HG02870 (cell line): ENCODE results near the gene MAP3K14.

Experiments
- ATAC-seq: cut with Tn5 transposase; IDR thresholded peaks from one replicate; pipeline ENCODE4 v1.9.1; 2021; ENCODE audit warnings: mild to moderate bottlenecking, moderate library complexity; ENCODE audit not compliant: unreplicated experiment

The MAP3K14 gene

DNA sequence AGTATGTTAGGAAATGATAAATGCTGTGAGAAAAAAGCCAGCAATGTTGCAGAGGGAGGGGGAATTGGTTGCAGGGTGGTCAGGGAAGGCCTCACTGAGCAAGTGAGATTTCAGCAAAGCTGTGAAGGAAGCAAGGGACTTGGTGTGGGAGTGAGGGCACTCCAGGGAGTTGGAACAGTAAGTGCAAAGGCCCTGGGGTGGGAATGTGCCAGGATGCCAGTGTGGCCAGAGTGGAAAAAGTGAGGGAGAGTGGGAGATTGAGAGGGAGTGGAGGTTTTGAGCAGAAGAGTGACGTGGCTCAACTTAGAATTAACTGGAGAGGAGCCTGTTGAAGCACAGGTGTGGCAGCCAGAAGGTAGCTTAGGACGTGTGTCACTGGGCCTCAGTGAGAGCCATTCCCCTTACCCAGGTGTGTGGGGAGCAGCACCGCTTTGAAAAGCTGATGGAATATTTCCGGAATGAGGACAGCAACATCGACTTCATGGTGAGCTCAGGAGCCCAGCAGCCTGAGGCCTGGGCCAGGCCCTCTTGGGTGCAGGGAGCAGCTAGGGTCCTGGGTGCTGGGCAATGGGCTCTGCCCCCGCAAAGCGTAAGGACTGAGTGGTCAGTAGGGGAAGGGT is 78.6 kb downstream of the MAP3K14 start:
- ATAC-seq = no peak

DNA sequence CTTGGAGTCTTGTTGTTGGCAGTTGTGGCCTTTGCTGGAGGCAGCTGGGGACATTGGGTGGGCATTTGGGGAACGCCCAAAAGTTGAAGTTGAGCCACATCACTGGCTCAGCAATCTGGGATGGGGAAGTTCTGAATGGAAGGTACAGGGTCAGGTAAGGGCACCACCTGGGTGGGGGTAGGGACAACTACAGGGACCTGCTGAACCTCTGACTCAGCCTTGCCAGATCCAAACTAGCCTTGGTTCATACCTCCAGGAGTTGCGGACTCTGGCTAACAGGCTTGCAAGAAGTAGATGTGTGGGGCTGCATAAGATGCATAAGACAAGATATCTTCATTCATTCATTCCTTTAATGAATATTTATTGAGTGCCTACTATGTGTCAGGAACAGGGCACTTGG is 79.1 kb downstream of the MAP3K14 start:
- ATAC-seq = no peak

DNA sequence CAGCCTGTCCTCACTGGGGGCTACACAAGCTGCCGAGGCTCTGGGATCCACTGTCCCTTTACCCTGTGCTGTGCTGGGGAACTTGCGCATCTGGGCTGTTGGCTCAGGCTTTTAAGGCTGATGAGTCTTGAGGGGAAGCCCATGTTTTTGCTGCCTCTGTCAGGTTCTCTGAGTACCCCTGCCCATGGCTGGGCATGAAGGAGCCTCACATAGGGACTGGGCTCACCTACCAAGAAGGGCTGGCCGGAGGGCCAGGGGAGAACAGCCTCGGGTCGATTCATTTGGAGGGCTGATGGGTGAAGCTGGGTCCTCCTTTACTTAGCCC is 80.6 kb downstream of the MAP3K14 start:
- ATAC-seq = no peak

DNA sequence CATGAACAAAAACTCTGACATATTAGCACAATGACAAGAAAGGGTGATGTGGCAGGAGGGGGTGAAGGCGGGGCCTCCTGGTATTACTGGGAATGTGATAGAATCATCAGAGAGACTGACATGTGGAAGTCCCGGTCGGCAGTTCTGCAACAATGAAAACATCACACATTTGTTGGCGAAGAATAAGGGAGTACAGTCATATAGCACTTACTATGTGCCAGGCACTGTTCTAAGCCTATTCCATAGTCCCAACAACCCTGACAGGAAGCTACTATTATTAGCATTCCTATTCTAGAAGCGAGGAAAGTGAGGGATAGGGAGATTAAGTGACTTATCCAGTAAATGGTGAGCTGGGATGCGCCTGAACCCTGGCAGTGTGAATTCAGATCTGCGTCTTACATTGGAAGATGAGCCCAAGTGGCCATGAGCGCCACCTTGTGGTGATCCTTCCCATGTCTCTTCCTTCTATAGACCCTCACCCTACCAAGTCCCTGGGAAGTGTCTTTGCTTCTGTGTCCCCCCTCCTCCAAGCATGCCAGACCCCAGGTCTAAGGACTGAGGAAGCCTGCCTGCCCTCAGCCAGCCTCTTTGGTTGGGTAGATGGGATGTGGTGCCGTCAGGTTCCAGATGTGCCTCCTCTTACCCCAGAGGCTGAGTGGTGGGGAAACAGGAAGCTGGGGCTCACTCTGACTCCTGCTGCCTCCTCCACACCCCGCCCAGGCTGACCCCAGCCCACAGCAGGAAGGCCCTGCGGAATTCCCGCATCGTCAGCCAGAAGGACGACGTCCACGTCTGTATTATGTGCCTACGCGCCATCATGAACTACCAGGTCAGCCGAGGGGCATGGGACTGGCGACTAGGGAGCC is 81.2 kb downstream of the MAP3K14 start:
- no peak for ATAC-seq

DNA sequence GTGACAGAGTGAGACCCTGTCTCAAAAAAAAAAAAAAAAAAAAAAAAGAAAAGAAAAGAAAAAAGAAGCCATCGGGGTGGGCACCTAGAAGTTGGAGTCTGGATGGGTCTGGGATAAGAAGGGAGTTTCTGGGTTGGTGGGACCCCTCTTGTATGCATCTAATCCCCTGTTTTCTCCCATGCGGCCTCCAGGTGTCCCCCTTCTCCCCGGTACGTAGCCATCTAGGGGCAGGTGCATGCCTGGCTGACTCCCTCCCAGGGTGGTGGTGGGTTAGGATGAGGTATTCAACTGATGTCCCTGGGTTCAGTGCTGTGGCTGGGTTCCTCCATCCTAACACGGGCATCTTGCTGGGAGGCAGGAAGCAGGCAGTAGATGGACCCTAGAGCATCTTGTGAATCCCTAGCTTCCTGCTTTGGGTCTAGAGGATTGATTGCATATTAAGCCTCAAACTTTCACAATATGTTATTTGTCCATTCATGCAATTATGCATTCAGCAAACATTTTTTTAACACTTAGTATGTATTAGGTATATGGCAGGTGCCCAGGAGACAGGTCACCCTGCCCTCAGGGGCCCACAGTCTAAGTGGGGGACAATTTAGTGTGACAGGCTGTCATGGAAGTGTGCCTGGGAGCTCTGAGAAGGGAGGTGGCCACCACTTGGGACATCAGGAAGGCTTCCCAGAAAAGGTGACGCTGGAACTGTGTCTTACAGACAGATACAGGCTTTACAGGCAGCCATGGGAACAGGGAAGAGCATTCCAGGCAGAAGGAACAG is 82.0 kb downstream of the MAP3K14 start:
- no peak for ATAC-seq

DNA sequence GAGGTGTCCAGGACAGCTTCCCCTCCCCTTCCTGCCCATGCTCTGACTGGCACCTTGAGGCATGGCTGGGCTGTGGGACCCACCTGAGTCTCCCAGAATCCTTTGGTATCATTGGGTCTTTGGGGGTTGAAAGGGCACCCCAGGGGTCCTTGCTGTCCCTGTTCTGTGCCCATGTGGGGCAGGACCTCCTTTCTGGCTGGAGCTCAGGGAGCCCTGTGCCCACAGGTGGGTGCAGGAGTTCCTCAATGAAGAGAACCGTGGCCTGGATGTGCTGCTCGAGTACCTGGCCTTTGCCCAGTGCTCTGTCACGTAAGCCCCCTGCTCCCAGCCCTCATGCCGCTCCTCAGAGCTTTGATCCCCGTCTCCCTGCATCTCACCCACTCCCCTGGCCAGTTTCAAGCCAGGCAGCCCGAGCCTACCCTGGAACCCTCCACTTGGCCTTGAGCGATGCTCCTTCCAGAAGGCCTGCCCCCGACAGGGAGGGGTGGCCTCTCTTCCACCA is 83.3 kb downstream of the MAP3K14 start:
- no peak for ATAC-seq

DNA sequence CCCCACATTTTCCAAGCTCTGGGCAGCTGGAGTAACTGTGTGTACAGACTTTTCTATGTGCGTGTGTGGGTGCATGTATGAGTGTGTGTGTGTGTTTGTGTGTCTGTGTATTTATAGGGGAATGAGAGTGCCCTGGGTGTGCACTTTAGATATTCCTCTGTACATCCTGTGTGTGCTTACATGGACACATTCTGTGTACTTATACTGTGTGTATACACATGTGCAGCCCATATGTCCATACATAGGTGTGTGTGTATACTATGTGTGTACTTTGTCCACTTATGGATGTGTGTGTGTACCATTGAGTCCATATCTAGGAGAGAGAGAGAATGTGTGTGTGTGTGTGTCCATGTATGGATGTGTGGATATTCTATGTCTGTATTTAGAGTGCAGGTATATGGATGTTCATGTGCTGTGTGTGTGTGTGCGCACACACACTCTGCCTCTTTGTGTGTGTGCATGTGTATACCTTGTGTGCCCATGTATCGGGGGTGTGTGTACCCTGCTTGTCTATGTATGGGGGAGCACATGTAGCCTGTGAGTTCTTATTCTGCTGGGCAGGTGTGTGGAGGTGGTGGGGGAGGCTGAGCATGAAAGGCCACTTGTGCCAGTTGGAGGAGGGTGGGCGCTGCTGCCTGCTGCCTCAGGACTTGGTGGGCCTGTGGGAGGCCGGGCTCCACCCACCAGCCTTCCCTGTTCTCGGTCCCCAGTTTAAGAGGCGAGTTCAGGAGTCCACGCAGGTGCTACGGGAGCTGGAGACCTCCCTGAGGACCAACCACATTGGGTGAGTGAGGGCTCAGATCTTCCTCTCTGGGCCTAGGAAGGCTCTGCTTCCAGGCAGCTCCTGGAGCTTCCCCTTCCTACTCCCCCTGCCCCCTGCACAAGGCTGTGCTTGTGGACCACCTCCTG is 84.1 kb downstream of the MAP3K14 start:
- ATAC-seq = no peak

DNA sequence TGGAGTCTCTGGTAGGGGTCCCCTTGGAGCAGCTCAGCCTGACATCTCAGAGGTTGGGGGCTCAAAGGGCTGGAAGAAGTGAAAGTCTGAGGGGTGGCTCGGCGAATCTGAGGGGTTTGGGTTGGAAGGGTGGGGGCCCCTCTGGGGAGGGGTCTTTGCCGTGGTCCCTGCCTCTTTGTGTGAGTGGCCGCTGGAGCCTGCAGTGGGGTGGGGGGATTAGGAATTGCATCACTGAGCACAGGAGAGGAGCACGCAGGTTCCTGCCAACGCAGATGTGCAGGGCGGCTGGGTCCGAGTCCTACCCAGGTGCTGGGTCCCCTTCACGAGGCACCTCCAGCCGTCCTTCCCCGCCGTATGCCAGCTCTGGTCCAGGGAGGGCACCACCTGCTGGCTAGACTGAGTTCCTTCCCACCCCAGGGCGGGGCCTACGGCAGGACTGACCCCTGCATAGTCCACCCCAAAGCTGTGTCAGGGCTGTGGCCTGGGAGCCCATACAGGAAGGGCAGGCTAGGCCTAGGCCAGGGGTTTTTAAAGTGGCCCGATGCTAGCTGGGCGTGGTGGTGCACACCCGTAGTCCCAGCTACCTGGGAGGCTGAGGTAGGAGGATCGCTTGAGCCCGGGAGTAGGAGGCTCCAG is 85.2 kb downstream of the MAP3K14 start:
- no peak for ATAC-seq

DNA sequence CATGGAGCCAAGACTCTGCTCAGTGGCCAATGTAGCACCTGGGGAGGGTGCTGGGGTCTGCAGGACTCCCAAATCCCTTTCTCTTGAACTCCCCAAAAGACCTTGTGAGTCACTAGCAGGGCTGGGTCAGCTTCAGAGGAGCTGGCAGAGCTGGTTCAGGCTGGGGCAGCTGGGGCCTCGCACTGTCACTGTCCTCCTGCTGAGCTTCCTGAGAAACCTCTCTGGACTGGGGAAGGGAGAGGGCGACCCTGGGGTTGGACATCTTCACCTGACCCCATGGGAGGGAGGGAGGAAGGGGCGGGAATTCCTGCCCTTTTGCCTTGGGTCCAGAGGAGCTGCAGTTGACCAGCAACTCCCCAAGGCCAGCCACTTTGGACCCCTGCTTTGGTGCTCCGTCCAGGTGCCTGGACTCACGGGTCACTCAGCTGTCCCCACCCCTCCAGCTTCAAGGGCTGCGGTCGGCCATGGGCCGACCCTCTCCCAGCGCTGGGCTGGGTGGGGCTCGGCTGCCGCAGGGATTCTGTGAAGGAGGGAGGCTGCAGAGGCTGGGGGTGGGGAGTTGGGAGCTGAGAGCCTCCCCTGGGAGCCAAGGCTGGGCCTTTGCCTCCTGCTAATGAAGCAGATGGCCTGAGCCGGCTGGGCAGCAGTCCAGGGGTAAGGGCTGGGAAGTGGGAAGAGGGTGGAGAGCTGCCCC is 85.9 kb downstream of the MAP3K14 start:
- no peak for ATAC-seq

DNA sequence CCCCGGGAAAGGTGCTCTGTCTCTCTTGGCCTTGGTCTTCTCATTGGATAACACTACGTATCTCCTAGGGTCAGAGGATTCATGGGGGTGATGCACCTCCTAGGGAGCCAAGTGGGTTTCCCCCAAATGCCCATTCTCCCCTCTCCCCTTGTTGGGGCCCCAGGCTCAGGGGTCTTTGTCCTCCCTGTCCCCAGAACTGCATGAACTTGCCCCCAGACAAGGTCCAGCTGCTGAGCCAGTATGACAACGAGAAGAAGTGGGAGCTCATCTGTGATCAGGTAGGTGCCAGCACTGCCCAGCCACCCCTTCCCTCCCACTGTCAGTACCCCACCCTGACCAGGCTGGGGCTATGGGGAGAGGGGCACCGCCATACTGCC is 86.4 kb downstream of the MAP3K14 start:
- ATAC-seq = no peak

DNA sequence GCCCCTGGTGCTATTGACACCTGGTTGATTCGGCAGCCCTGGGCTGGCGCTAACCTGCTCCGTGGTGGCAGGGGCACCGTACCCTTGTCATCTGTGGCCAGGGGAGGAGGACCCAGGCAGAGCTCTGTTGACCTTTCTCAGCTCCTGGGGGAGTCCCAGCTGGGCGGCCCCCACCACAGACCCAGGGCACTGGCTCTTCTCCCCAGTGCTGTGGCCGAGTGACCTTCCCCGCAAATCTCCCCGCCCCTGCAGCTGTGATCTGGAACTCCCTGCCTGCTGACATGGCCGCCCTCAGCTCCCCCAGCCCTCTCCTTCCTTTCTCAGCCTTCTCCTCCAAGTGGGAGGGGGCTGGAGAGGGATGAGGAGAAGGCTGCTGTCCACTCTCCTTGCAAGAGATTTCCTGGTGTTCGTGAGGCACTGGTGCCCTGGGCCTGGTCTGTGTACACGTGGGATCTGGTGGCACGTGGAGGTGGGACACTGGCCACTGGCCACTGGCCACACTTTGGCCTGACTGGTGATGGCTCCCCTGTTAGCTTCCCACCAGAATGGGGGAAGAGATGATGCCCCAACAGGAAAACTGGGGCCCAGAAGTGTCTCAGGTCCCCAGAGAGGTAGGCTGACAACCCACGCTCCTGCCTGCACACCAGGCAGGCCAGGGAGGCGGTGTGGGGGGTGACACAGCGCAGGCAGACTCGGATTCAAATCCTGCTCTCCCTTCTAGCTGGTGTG is 87.0 kb downstream of the MAP3K14 start:
- no peak for ATAC-seq

DNA sequence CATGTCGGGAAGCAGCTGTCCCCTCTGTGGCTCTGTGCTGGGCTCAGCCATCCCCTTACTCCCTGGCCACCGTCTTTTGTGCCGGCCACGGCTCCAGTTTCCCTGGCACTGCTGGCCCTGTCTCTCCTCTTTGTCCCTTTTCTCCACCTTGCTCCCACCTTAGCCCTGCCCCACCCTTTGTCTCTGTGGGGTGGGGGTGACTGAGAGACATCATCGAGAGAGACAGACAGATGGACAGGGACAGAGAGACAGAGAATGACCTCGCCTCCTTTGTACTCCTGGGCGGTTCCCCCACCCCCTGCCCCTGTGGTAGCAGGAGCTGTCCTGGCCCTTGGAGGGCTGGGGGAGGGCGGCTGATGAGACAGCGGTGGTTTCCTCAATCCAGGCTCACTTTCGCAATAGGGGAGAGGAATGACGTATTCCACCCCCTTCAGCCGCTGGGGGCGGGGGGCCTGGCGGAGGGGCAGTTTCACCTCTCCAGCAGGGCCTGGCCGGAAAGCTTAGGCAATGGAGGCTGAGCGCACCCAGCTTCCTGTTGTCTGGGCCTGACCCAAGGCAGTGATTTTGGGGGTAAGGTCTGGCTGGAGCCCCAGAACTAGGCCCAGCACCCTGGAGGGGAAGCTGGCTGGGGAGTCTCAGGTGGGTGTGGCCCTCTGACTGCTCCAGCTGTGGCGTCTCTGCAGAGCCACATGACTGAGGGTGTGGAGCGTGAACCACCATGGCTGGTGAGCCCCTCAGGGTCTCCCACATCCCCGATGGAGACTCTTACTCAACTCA is 87.9 kb downstream of the MAP3K14 start:
- ATAC-seq = no peak

DNA sequence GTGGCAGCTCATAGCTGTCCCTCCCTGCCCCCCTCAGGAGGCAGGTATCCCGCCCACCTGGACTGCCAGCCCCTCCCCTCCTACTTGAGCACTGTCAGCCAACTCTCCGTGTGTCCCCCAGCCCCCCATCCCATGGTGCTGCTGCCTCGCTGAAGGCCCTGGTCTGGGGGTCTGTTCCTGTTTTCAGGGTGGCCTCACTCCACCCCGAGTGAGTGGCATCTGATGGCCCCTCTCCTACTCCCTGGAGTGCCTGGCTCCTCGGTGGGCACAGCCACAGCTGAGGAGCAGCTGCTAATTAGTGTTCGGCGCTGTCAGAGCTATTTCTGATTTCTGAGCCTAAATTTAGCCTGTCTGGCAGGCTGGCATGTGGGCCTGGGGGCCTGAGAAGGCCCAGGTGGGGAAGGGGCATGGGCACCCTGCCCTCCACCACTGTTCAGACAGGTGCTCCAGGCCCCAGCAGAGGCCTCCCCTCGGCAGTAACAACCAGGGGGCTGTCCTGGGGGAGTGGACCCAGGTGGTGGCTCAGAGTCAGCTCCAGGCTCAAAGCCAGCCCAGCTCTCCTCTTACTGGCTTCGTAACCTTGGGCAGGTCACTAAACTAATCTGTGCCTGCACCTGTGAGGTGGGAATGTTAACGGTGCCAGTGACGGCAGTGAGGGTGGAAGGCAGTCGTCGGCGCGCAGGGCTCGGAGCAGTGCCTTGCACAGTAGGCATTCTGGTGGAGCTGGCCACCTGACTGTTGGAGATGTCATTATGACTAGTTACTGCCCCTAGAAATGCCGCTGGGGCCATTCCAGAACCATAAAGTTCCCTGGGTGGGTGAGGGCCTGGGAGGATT is 88.7 kb downstream of the MAP3K14 start:
- no peak for ATAC-seq

DNA sequence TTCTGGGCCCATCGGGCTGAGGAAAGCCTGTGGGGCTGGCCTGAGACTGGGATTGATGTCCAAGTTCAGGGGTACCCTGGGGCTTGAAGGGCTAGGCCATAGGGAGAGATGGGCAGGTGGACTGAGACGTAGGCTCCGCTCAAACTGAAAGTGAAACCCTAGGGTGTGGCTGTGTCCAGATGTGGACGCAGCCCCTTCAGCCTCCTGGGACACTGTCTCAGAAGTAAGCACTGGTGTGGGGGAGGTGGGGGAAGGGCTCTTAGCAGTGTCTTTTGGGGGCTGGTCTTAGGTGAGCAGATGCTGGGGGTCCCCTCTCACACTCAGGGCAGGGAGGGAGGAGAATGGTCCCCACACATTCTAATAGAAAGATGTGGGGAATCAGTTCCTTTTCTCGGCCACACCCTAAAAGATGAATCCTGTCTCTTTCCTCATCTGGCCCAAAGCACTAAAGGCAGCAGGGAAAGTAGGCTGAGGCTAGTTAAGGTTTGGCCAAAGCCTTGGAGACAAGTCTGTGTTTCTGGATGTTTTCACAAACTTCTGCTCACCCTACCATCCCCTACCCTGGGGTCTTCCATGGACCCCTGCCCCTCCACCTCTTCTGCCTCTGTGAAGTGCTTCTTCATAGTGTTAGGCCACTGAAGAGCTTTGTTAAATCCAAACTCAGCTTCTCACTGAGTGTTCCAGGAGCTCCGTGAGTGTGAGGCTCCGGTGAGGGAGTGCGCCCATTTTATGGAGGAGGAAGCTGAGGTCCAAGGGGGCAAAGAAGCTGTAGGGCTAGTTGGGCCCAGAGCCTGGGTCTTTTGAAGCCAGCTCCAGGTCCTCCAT is 89.5 kb downstream of the MAP3K14 start:
- ATAC-seq = no peak

DNA sequence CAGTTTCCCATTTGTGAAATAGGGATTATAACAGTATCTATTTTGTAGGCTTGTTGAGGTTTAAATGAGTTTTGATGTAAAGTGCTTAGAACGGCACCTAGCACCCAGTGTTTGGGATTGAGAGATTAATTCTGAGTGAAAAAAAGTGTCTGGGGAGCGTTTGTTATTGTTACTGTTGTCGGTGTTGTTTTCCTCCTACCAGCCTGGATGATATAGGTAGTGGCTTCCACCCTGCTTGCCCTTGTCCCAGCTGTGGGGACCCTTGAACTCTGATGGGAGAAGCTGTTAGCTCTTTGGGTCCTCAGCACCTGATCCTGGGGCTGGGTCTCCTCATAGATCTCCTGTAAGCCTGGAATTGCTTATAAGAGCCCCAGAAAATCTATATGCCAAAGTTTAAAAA is 90.2 kb downstream of the MAP3K14 start:
- no peak for ATAC-seq

DNA sequence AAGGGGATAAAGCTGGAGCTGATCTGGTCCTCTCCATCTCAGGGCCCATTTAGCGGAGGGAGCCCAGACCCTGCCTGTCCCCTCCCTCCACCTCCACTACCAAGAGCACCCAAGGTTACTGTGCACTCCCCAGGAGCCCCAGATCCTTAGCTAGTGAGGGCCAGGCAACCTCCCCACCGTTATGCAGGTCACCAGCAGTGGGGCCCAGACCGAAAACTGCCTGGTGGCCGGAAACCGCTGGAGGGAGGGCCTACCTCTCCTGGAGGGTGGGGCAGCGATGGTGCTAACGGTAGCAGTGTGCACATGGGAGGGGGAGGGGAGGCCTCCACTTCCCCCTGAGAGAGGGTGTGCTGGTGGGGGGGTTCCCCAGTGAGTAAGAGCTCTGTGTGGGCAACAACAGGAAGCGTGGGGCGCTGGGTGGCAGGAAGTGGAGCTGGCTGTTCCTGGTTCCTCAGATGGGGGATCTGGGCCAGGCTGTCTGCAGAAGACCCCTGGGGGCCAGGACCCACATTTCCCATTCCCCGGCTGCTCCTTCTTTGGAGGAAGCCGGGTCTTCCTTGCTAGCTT is 90.8 kb downstream of the MAP3K14 start:
- ATAC-seq = peak; percentile 40
